HFF-Myc (cell line): Measurements from ENCODE around the gene OMP.

Source experiments
- DNase-seq: peaks from one replicate; pipeline ENCODE4 v3.0.0-alpha.2; 2011; ENCODE audit warnings: low read depth; ENCODE audit errors: extremely low read depth
- H3K4me3 ChIP-seq: replicated peaks from 2 replicates; pipeline ENCODE4 v1.5.1; 2011; ENCODE audit warnings: low read depth, mild to moderate bottlenecking, control low read depth, low read length
- CTCF ChIP-seq: IDR thresholded peaks from 2 replicates; pipeline ENCODE4 v1.5.1; 2012; ENCODE audit warnings: mild to moderate bottlenecking, low read depth, low read length, control low read depth; ENCODE audit errors: missing control alignments

OMP gene

GRCh38 chr11:77102246-77103210 lies at the start of gene OMP:
Gene OMP (plus strand): TSS chr11:77102840. CDS start chr11:77102840, 0 bp downstream.
- no peak for TF ChIP-seq CTCF
- no peak within 1 kb of the TSS for H3K4me3 ChIP-seq
- no peak for DNase-seq

GRCh38 chr11:77053217-77054015 lies 49.2 kb upstream of the OMP start:
- TF ChIP-seq CTCF = no peak
- no peak for DNase-seq

GRCh38 chr11:77054084-77054483 lies 48.6 kb upstream of the OMP start:
- no peak overlapping the region for H3K4me3 ChIP-seq
- no peak for DNase-seq
- TF ChIP-seq CTCF = no peak

More at GRCh38 chr11:77053217-77054015, 49.2 kb upstream of the OMP start:
- H3K4me3 ChIP-seq = no peak overlapping the region

GRCh38 chr11:77055101-77055561 lies 47.5 kb upstream of the OMP start:
- no peak for TF ChIP-seq CTCF
- H3K4me3 ChIP-seq = no peak overlapping the region
- no peak for DNase-seq

- no peak overlapping the region for H3K4me3 ChIP-seq
- TF ChIP-seq CTCF = no peak
- no peak for DNase-seq
Observed at GRCh38 chr11:77055913-77056312, 46.7 kb upstream of the OMP start.

- no peak for TF ChIP-seq CTCF
- H3K4me3 ChIP-seq = no peak overlapping the region
- no peak for DNase-seq
Observed at GRCh38 chr11:77056814-77057402, 45.7 kb upstream of the OMP start.
